Stimulated activated CD4-positive, alpha-beta T cell treated with anti-CD3 and anti-CD28 coated beads, Interleukin-1b, Interleukin-23, amount 100 ng/mL, for 48 hours (primary cell): ENCODE results near the gene MICAL1.

ENCODE experiments used
- DNase-seq: peaks from one replicate; pipeline ENCODE4 v3.0.0-alpha.2; 2020

The MICAL1 gene

GRCh38 chr6:109421184-109421583, 34.4 kb downstream of the MICAL1 start:
- DNase-seq: no peak

GRCh38 chr6:109420751-109421150, 34.8 kb downstream of the MICAL1 start:
- no peak for DNase-seq

GRCh38 chr6:109417646-109418045, 37.9 kb downstream of the MICAL1 start:
- DNase-seq: no peak

- DNase-seq: no peak
Observed at GRCh38 chr6:109411034-109411433, 44.5 kb downstream of the MICAL1 start.

- no peak for DNase-seq
Observed at GRCh38 chr6:109406196-109406595, 49.4 kb downstream of the MICAL1 start.

- DNase-seq: no peak
Observed at GRCh38 chr6:109397020-109397419, 58.6 kb downstream of the MICAL1 start.

GRCh38 chr6:109396046-109396718, 59.4 kb downstream of the MICAL1 start:
- no peak for DNase-seq
